Measurements from ENCODE around the gene BAHD1. TPM values are rescaled to one million over a fixed set of nuclear protein-coding genes. Genes with fewer than 3 reads are reported as not detected.

Gene BAHD1
- total and polyA plus RNA-seq, 2 experiments from 2014 or later: 13.9 to 17.2 TPM

- Histone ChIP-seq H3K4me3 (no peak overlapping the region), H3K27ac (no peak overlapping the region), H3K36me3 (replicated peaks; ENCODE audit: insufficient read depth, low read depth) (no peaks in the 10 kb centered on the region), H3K9me2 (replicated peaks; ENCODE audit: insufficient read depth) (no peaks in the 10 kb centered on the region), H3K27me3 (no peaks in the 10 kb centered on the region), H4K20me1 (ENCODE audit: insufficient read depth, poor library complexity, severe bottlenecking) (peaks cover 10% of the 10 kb centered on the region), H3K4me2 (no peak overlapping the region), H2AFZ (no peak overlapping the region), H3K4me1 (ENCODE audit: insufficient read depth) (peaks cover 1% of the 10 kb centered on the region), H3K79me2 (peaks cover 10% of the 10 kb centered on the region), H3K9me3 (ENCODE audit: low read depth) (no peaks in the 10 kb centered on the region)
- TF ChIP-seq EZH2 (IDR thresholded peaks at IDR 0.05; ENCODE audit: borderline replicate concordance) (no peak), CTCF (IDR thresholded peaks at IDR 0.05; ENCODE audit: poor library complexity) (no peak), EZH2phosphoT487 (IDR thresholded peaks at IDR 0.05; ENCODE audit: low read depth, severe bottlenecking, unreplicated experiment) (no peak)
- no peak for DNase-seq (ENCODE audit: low spot score)
- WGBS (ENCODE audit: low lambda C conversion rate, missing lambda C conversion rate): 100% methylated on average over 3 of the region's 3 CpGs
These were observed 23.9 kb downstream of the BAHD1 start for GRCh38 chr15:40464595-40465185.

- no peaks in the 10 kb centered on the region for H3K27me3 ChIP-seq
- no peak for DNase-seq (ENCODE audit: low spot score)
- no peak overlapping the region for H3K27ac ChIP-seq
- no peak overlapping the region for H3K4me2 ChIP-seq
- no peak overlapping the region for H2AFZ ChIP-seq
- no peaks in the 10 kb centered on the region for H3K9me3 ChIP-seq (ENCODE audit: low read depth)
- TF ChIP-seq EZH2 (IDR thresholded peaks at IDR 0.05; ENCODE audit: borderline replicate concordance): no peak
- no peak for TF ChIP-seq EZH2phosphoT487 (IDR thresholded peaks at IDR 0.05; ENCODE audit: low read depth, severe bottlenecking, unreplicated experiment)
- TF ChIP-seq CTCF (IDR thresholded peaks at IDR 0.05; ENCODE audit: poor library complexity): no peak
- H3K4me3 ChIP-seq: no peak overlapping the region
- H3K4me1 ChIP-seq (ENCODE audit: insufficient read depth): peaks cover 7% of the 10 kb centered on the region
- H4K20me1 ChIP-seq (ENCODE audit: insufficient read depth, poor library complexity, severe bottlenecking): no peaks in the 10 kb centered on the region
- no peaks in the 10 kb centered on the region for H3K9me2 ChIP-seq (replicated peaks; ENCODE audit: insufficient read depth)
- 97% methylated on average over 10 of the region's 10 CpGs for WGBS (ENCODE audit: low lambda C conversion rate, missing lambda C conversion rate)
- H3K79me2 ChIP-seq: peaks cover 2% of the 10 kb centered on the region
- H3K36me3 ChIP-seq (replicated peaks; ENCODE audit: insufficient read depth, low read depth): no peaks in the 10 kb centered on the region
These were observed 25.2 kb downstream of the BAHD1 start for GRCh38 chr15:40465939-40466338.

- Histone ChIP-seq H3K9me2 (replicated peaks; ENCODE audit: insufficient read depth) (no peaks in the 10 kb centered on the region), H3K4me2 (no peak overlapping the region), H3K9me3 (ENCODE audit: low read depth) (no peaks in the 10 kb centered on the region), H3K4me1 (ENCODE audit: insufficient read depth) (peaks cover 7% of the 10 kb centered on the region), H3K4me3 (no peak overlapping the region), H2AFZ (no peak overlapping the region), H4K20me1 (ENCODE audit: insufficient read depth, poor library complexity, severe bottlenecking) (no peaks in the 10 kb centered on the region), H3K36me3 (replicated peaks; ENCODE audit: insufficient read depth, low read depth) (no peaks in the 10 kb centered on the region), H3K79me2 (no peaks in the 10 kb centered on the region), H3K27ac (no peak overlapping the region), H3K27me3 (no peaks in the 10 kb centered on the region)
- no peak for DNase-seq (ENCODE audit: low spot score)
- TF ChIP-seq EZH2 (IDR thresholded peaks at IDR 0.05; ENCODE audit: borderline replicate concordance) (no peak), CTCF (IDR thresholded peaks at IDR 0.05; ENCODE audit: poor library complexity) (no peak), EZH2phosphoT487 (IDR thresholded peaks at IDR 0.05; ENCODE audit: low read depth, severe bottlenecking, unreplicated experiment) (no peak)
- WGBS (ENCODE audit: low lambda C conversion rate, missing lambda C conversion rate): 84% methylated on average over 7 of the region's 7 CpGs
These were observed 25.9 kb downstream of the BAHD1 start for GRCh38 chr15:40466426-40467260.
